ENCODE data around the gene KRTAP15-1.

- no peak for TF ChIP-seq CTCF (IDR thresholded peaks at IDR 0.05 in 2 of 3, conservative IDR thresholded peaks at IDR 0.05 in 1 of 3; ENCODE audit: borderline replicate concordance in 1 of 3, insufficient read depth in 1 of 3, low read depth in 2 of 3, low read length in 2 of 3)
- no peak for TF ChIP-seq MAX (IDR thresholded peaks at IDR 0.05)
- TF ChIP-seq POLR2A (IDR thresholded peaks at IDR 0.05; ENCODE audit: borderline replicate concordance, extremely low read depth, insufficient read depth, insufficient read length), result no peak
- no peak for TF ChIP-seq ZFX (IDR thresholded peaks at IDR 0.05)
Measured at GRCh38 chr21:30478004-30478403, 37.9 kb downstream of the KRTAP15-1 start.
